ENCODE results near the gene DLG3.

DNA sequence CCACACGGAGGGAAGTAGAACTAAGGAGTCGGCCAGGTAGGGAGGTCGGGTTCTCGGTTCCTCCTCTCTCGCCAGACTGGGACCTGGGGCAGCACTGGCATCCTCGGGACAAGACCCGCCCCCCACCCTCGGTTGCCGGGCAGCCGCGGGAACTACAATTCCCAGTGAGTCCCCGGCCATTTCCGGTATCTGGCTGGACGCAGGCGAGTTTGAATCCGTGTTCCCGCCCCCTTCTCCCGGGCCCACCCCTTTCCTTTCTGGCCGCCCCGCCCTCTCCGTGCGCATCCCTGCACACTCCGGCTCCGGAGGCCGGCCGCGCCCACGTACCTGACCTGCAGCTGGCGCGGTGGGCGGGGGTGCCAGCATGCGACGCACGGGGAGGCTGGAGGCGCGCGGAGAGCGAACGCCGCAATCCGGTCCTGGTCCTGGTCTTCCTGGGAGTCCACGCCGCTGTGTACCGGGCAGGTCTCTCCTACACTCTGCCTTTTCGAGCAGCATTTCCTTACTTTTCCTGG is 10.2 kb upstream of the DLG3 start:
- TF ChIP-seq BMI1 (IDR thresholded peaks at IDR 0.05; ENCODE audit: borderline replicate concordance) (no peak), POLR2A (IDR thresholded peaks at IDR 0.05; ENCODE audit: low read depth, low read length) (no peak), MEF2B (IDR thresholded peaks at IDR 0.05; ENCODE audit: partially characterized antibody, poor library complexity, severe bottlenecking) (no peak), JUNB (IDR thresholded peaks at IDR 0.05) (no peak)
- TF ChIP-seq, protein P1, sequence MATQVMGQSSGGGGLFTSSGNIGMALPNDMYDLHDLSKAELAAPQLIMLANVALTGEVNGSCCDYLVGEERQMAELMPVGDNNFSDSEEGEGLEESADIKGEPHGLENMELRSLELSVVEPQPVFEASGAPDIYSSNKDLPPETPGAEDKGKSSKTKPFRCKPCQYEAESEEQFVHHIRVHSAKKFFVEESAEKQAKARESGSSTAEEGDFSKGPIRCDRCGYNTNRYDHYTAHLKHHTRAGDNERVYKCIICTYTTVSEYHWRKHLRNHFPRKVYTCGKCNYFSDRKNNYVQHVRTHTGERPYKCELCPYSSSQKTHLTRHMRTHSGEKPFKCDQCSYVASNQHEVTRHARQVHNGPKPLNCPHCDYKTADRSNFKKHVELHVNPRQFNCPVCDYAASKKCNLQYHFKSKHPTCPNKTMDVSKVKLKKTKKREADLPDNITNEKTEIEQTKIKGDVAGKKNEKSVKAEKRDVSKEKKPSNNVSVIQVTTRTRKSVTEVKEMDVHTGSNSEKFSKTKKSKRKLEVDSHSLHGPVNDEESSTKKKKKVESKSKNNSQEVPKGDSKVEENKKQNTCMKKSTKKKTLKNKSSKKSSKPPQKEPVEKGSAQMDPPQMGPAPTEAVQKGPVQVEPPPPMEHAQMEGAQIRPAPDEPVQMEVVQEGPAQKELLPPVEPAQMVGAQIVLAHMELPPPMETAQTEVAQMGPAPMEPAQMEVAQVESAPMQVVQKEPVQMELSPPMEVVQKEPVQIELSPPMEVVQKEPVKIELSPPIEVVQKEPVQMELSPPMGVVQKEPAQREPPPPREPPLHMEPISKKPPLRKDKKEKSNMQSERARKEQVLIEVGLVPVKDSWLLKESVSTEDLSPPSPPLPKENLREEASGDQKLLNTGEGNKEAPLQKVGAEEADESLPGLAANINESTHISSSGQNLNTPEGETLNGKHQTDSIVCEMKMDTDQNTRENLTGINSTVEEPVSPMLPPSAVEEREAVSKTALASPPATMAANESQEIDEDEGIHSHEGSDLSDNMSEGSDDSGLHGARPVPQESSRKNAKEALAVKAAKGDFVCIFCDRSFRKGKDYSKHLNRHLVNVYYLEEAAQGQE (IDR thresholded peaks at IDR 0.05; ENCODE audit: low read depth, low read length): no peak
- TF ChIP-seq, protein P2, sequence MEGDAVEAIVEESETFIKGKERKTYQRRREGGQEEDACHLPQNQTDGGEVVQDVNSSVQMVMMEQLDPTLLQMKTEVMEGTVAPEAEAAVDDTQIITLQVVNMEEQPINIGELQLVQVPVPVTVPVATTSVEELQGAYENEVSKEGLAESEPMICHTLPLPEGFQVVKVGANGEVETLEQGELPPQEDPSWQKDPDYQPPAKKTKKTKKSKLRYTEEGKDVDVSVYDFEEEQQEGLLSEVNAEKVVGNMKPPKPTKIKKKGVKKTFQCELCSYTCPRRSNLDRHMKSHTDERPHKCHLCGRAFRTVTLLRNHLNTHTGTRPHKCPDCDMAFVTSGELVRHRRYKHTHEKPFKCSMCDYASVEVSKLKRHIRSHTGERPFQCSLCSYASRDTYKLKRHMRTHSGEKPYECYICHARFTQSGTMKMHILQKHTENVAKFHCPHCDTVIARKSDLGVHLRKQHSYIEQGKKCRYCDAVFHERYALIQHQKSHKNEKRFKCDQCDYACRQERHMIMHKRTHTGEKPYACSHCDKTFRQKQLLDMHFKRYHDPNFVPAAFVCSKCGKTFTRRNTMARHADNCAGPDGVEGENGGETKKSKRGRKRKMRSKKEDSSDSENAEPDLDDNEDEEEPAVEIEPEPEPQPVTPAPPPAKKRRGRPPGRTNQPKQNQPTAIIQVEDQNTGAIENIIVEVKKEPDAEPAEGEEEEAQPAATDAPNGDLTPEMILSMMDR (IDR thresholded peaks at IDR 0.05 in 2 of 3, conservative IDR thresholded peaks at IDR 0.05 in 1 of 3; ENCODE audit: control insufficient read depth in 2 of 3, extremely low read depth in 1 of 3, insufficient read depth in 1 of 3, low read depth in 3 of 3, low read length in 3 of 3): no peak
- TF ChIP-seq, protein P3, sequence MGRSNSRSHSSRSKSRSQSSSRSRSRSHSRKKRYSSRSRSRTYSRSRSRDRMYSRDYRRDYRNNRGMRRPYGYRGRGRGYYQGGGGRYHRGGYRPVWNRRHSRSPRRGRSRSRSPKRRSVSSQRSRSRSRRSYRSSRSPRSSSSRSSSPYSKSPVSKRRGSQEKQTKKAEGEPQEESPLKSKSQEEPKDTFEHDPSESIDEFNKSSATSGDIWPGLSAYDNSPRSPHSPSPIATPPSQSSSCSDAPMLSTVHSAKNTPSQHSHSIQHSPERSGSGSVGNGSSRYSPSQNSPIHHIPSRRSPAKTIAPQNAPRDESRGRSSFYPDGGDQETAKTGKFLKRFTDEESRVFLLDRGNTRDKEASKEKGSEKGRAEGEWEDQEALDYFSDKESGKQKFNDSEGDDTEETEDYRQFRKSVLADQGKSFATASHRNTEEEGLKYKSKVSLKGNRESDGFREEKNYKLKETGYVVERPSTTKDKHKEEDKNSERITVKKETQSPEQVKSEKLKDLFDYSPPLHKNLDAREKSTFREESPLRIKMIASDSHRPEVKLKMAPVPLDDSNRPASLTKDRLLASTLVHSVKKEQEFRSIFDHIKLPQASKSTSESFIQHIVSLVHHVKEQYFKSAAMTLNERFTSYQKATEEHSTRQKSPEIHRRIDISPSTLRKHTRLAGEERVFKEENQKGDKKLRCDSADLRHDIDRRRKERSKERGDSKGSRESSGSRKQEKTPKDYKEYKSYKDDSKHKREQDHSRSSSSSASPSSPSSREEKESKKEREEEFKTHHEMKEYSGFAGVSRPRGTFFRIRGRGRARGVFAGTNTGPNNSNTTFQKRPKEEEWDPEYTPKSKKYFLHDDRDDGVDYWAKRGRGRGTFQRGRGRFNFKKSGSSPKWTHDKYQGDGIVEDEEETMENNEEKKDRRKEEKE (IDR thresholded peaks at IDR 0.05): no peak
